KBM-7 (cell line): Measurements from ENCODE around the gene CNN2.
A peak's percentile ranks its signal among the peaks of the same experiment; 100 is the strongest.
"Not testable (repeated sequence)": the region's sequence is repeated elsewhere in the genome, so short reads cannot be mapped to it uniquely, and the experiment has no call there.

Experiments used
- DNase-seq: peaks from one replicate; pipeline ENCODE4 v3.0.0-alpha.2; 2015
- in situ Hi-C: fragments of 300-500 bp; cut with MboI; formaldehyde crosslinking; loops from 2 replicates; pipeline ENCODE4 v1.14.3; 2020; ENCODE audit warnings: low sequenced_read_pairs, low pct_unique_long_range_greater_than_20kb, mixed read lengths

CNN2 gene

GRCh38 chr19:1019980-1020867, 6.2 kb upstream of the CNN2 start:
- DNase-seq = no peak
- in situ Hi-C loops = no loop called here

- DNase-seq = peak; percentile 97
- in situ Hi-C loops = no loop called here
Measured at GRCh38 chr19:1020868-1021425, 5.5 kb upstream of the CNN2 start, which contains the start of gene TMEM259. TMEM259 (minus strand) TSS chr19:1021123; CDS start chr19:1020996, 127 bp downstream.

GRCh38 chr19:1023883-1024188, 2.6 kb upstream of the CNN2 start:
- in situ Hi-C loops, DNase-seq: not testable (repeated sequence)

GRCh38 chr19:1025080-1025479, 1.3 kb upstream of the CNN2 start:
- DNase-seq, in situ Hi-C loops: not testable (repeated sequence)

GRCh38 chr19:1026783-1027649, 608 bp downstream of the CNN2 start:
- in situ Hi-C loops = no loop called here
- DNase-seq = peak; percentile 63

- no peak for DNase-seq
- in situ Hi-C loops = no loop called here
Measured at GRCh38 chr19:1027650-1028061, 1.2 kb downstream of the CNN2 start.

- in situ Hi-C loops = no loop called here
- peak; percentile 58 for DNase-seq
Measured at GRCh38 chr19:1028062-1028926, 1.9 kb downstream of the CNN2 start.

GRCh38 chr19:1032264-1032867, 6.0 kb downstream of the CNN2 start:
- in situ Hi-C loops = no loop called here
- DNase-seq = no peak

GRCh38 chr19:1035998-1036621, 9.7 kb downstream of the CNN2 start:
- no peak for DNase-seq

GRCh38 chr19:1037621-1038064, 11.2 kb downstream of the CNN2 start:
- in situ Hi-C loops = no loop called here

More at GRCh38 chr19:1035998-1036621, 9.7 kb downstream of the CNN2 start:
- in situ Hi-C loops = no loop called here

GRCh38 chr19:1038978-1039645, 12.7 kb downstream of the CNN2 start:
- in situ Hi-C loops = no loop called here
- DNase-seq = no peak

More at GRCh38 chr19:1037621-1038064, 11.2 kb downstream of the CNN2 start:
- DNase-seq = no peak

- peak; percentile 98 for DNase-seq
- in situ Hi-C loops = no loop called here
Measured at GRCh38 chr19:1039646-1040475, 13.5 kb downstream of the CNN2 start, which contains the start of gene ABCA7. ABCA7 (plus strand) TSS chr19:1040107; CDS start chr19:1041362, 1,255 bp downstream.

GRCh38 chr19:1040476-1041271, 14.3 kb downstream of the CNN2 start:
- in situ Hi-C loops = no loop called here
- peak; percentile 82 for DNase-seq

GRCh38 chr19:1041272-1041834, 14.9 kb downstream of the CNN2 start:
- no peak for DNase-seq
- in situ Hi-C loops = no loop called here

GRCh38 chr19:1041835-1042685, 15.7 kb downstream of the CNN2 start:
- DNase-seq = no peak

More at GRCh38 chr19:1041835-1042685, 15.7 kb downstream of the CNN2 start:
- in situ Hi-C loops = no loop called here
